GM18867 (cell line): ENCODE measurements around the gene EXOC3L4.
"Not testable (repeated sequence)": the region's sequence is repeated elsewhere in the genome, so short reads cannot be mapped to it uniquely, and the experiment has no call there.

Source experiments
- ATAC-seq: cut with Tn5 transposase; IDR thresholded peaks from one replicate; pipeline ENCODE4 v1.9.1; 2021; ENCODE audit warnings: mild to moderate bottlenecking, moderate library complexity; ENCODE audit not compliant: unreplicated experiment

Gene EXOC3L4

GRCh38 chr14:103094406-103095209 lies at the start of gene EXOC3L4:
TSS of gene EXOC3L4 (plus strand) at chr14:103094725. CDS start at chr14:103100220, 5,495 bp downstream.
- ATAC-seq, result no peak

- no peak for ATAC-seq
These were observed 49.1 kb upstream of the EXOC3L4 start for GRCh38 chr14:103045371-103045869.

GRCh38 chr14:103047453-103047852 lies 47.1 kb upstream of the EXOC3L4 start:
- not testable (repeated sequence) for ATAC-seq

- ATAC-seq, result no peak
These were observed 43.6 kb upstream of the EXOC3L4 start for GRCh38 chr14:103050935-103051334.

- ATAC-seq, result no peak
These were observed 42.1 kb upstream of the EXOC3L4 start for GRCh38 chr14:103052407-103052806.

- ATAC-seq, result no peak
These were observed 38.8 kb upstream of the EXOC3L4 start for GRCh38 chr14:103055695-103056094.

GRCh38 chr14:103056322-103057027 lies 38.0 kb upstream of the EXOC3L4 start:
- no peak for ATAC-seq

- ATAC-seq, result peak; percentile 32
These were observed 37.5 kb upstream of the EXOC3L4 start for GRCh38 chr14:103057028-103057371.

GRCh38 chr14:103057372-103058163 lies 37.0 kb upstream of the EXOC3L4 start, which contains the start of gene CDC42BPB:
TSS of gene CDC42BPB (minus strand) at chr14:103057549. CDS start at chr14:103057173, 376 bp downstream.
- peak; percentile 77 for ATAC-seq

- ATAC-seq, result no peak
These were observed 36.1 kb upstream of the EXOC3L4 start for GRCh38 chr14:103058164-103059055.

- no peak for ATAC-seq
These were observed 35.0 kb upstream of the EXOC3L4 start for GRCh38 chr14:103059556-103059955.

GRCh38 chr14:103061482-103061976 lies 33.0 kb upstream of the EXOC3L4 start:
- ATAC-seq, result no peak

- no peak for ATAC-seq
These were observed 30.1 kb upstream of the EXOC3L4 start for GRCh38 chr14:103064436-103064835.

GRCh38 chr14:103064978-103065377 lies 29.5 kb upstream of the EXOC3L4 start:
- ATAC-seq, result no peak

GRCh38 chr14:103065861-103066260 lies 28.7 kb upstream of the EXOC3L4 start:
- ATAC-seq, result no peak

- no peak for ATAC-seq
These were observed 28.1 kb upstream of the EXOC3L4 start for GRCh38 chr14:103066399-103066798.

GRCh38 chr14:103067231-103067954 lies 27.1 kb upstream of the EXOC3L4 start:
- no peak for ATAC-seq

- ATAC-seq, result no peak
These were observed 26.0 kb upstream of the EXOC3L4 start for GRCh38 chr14:103068351-103069073.
